GM12878 (cell line): ENCODE results near the gene SLFNL1.

Experiments
- HDAC2 ChIP-seq: fragments of 200-600 bp; sonication (generic); IDR thresholded peaks from 2 replicates; pipeline ENCODE4 v1.6.1; 2017
- POU2F2 ChIP-seq: IDR thresholded peaks from 3 replicates; pipeline ENCODE4 v1.6.1; 2011; ENCODE audit warnings: low read depth, mild to moderate bottlenecking, low read length, borderline replicate concordance
- ZBTB11 ChIP-seq: fragments of 450-650 bp; formaldehyde crosslinking; IDR thresholded peaks from 2 replicates; pipeline ENCODE4 v1.5.0; 2022; ENCODE audit warnings: mild to moderate bottlenecking, missing genetic modification characterization

GRCh38 chr1:40973912-40974311, 47.6 kb downstream of the SLFNL1 start:
- no peak for TF ChIP-seq POU2F2
- no peak for TF ChIP-seq HDAC2
- no peak for TF ChIP-seq ZBTB11 (CRISPR knock-in tag)
